ENCODE measurements around the gene ADAMTS13.
A peak's percentile ranks its signal among the peaks of the same experiment; 100 is the strongest.

The ADAMTS13 gene

GRCh38 chr9:133453651-133454050 lies 31.5 kb downstream of the ADAMTS13 start:
- Histone ChIP-seq H3K4me3 (ENCODE audit: low read depth, low read length) (no peak overlapping the region), H3K36me3 (replicated peaks) (no peaks in the 10 kb centered on the region), H3K27ac (no peak overlapping the region), H3K27me3 (replicated peaks) (no peaks in the 10 kb centered on the region)
- DNase-seq: no peak
- in situ Hi-C loops (cut with HindIII; ENCODE audit: low pct_ligation_motif_present, low sequenced_read_pairs): no loop called here
- TF ChIP-seq CTCF (IDR thresholded peaks at IDR 0.05; ENCODE audit: low read depth, low read length, missing control alignments): no peak

GRCh38 chr9:133454325-133454724 lies 32.2 kb downstream of the ADAMTS13 start:
- no peak overlapping the region for H3K27ac ChIP-seq
- in situ Hi-C loops (cut with HindIII; ENCODE audit: low pct_ligation_motif_present, low sequenced_read_pairs): no loop called here
- H3K4me3 ChIP-seq (ENCODE audit: low read depth, low read length): no peak overlapping the region
- DNase-seq: no peak
- TF ChIP-seq CTCF (IDR thresholded peaks at IDR 0.05; ENCODE audit: low read depth, low read length, missing control alignments): no peak
- H3K36me3 ChIP-seq (replicated peaks): no peaks in the 10 kb centered on the region
- no peaks in the 10 kb centered on the region for H3K27me3 ChIP-seq (replicated peaks)

- no peak overlapping the region for H3K27ac ChIP-seq
- DNase-seq: no peak
- H3K27me3 ChIP-seq (replicated peaks): no peaks in the 10 kb centered on the region
- no peak for TF ChIP-seq CTCF (IDR thresholded peaks at IDR 0.05; ENCODE audit: low read depth, low read length, missing control alignments)
- no peaks in the 10 kb centered on the region for H3K36me3 ChIP-seq (replicated peaks)
- no peak overlapping the region for H3K4me3 ChIP-seq (ENCODE audit: low read depth, low read length)
- in situ Hi-C loops (cut with HindIII; ENCODE audit: low pct_ligation_motif_present, low sequenced_read_pairs): no loop called here
Measured at GRCh38 chr9:133454943-133455673, 32.9 kb downstream of the ADAMTS13 start.

DNA sequence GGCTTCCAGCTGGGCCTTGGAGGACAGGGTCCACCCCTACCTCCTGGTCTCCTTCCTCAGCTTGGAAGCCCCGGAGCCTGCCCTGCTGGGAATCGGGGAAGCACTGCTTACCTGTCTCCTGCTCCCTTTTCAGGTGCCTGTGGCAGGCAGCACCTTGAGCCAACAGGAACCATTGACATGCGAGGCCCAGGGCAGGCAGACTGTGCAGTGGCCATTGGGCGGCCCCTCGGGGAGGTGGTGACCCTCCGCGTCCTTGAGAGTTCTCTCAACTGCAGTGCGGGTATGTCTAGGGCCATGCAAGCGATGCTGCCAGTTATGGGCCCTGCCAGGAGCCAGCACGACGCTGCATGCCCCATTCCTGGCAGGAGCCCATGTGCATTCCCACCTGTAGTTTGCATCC lies 33.8 kb downstream of the ADAMTS13 start:
- TF ChIP-seq CTCF (IDR thresholded peaks at IDR 0.05; ENCODE audit: low read depth, low read length, missing control alignments): no peak
- in situ Hi-C loops (cut with HindIII; ENCODE audit: low pct_ligation_motif_present, low sequenced_read_pairs): no loop called here

GRCh38 chr9:133456409-133456808 lies 34.2 kb downstream of the ADAMTS13 start:
- H3K27ac ChIP-seq: no peak overlapping the region
- no peak for DNase-seq
- no peaks in the 10 kb centered on the region for H3K36me3 ChIP-seq (replicated peaks)
- TF ChIP-seq CTCF (IDR thresholded peaks at IDR 0.05; ENCODE audit: low read depth, low read length, missing control alignments): peak; percentile 47
- no peaks in the 10 kb centered on the region for H3K27me3 ChIP-seq (replicated peaks)
- in situ Hi-C loops (cut with HindIII; ENCODE audit: low pct_ligation_motif_present, low sequenced_read_pairs): no loop called here
- H3K4me3 ChIP-seq (ENCODE audit: low read depth, low read length): no peak overlapping the region

More for the DNA sequence above, 33.8 kb downstream of the ADAMTS13 start:
- no peak for DNase-seq
- H3K36me3 ChIP-seq (replicated peaks): no peaks in the 10 kb centered on the region
- H3K27ac ChIP-seq: no peak overlapping the region
- no peaks in the 10 kb centered on the region for H3K27me3 ChIP-seq (replicated peaks)
- H3K4me3 ChIP-seq (ENCODE audit: low read depth, low read length): no peak overlapping the region

- DNase-seq: no peak
- no peaks in the 10 kb centered on the region for H3K27me3 ChIP-seq (replicated peaks)
- in situ Hi-C loops (cut with HindIII; ENCODE audit: low pct_ligation_motif_present, low sequenced_read_pairs): no loop called here
- no peak overlapping the region for H3K4me3 ChIP-seq (ENCODE audit: low read depth, low read length)
- H3K27ac ChIP-seq: no peak overlapping the region
- no peak for TF ChIP-seq CTCF (IDR thresholded peaks at IDR 0.05; ENCODE audit: low read depth, low read length, missing control alignments)
- no peaks in the 10 kb centered on the region for H3K36me3 ChIP-seq (replicated peaks)
Measured at GRCh38 chr9:133457233-133457632, 35.1 kb downstream of the ADAMTS13 start.

All from brain microvascular endothelial cell (primary cell).